Measurements from ENCODE around the gene SLC22A4.

SLC22A4 gene

GRCh38 chr5:132293992-132294727 is at the start of gene SLC22A4:
Gene SLC22A4, plus strand, starts transcription at chr5:132294394. Its CDS starts 223 bp downstream, at chr5:132294617.
- DNase-seq = peak; percentile 65

- no peak for DNase-seq
These were observed 48.6 kb upstream of the SLC22A4 start for GRCh38 chr5:132245593-132245992.

GRCh38 chr5:132246806-132247205 is 47.4 kb upstream of the SLC22A4 start:
- no peak for DNase-seq

GRCh38 chr5:132250547-132250946 is 43.6 kb upstream of the SLC22A4 start:
- DNase-seq = no peak

DNA sequence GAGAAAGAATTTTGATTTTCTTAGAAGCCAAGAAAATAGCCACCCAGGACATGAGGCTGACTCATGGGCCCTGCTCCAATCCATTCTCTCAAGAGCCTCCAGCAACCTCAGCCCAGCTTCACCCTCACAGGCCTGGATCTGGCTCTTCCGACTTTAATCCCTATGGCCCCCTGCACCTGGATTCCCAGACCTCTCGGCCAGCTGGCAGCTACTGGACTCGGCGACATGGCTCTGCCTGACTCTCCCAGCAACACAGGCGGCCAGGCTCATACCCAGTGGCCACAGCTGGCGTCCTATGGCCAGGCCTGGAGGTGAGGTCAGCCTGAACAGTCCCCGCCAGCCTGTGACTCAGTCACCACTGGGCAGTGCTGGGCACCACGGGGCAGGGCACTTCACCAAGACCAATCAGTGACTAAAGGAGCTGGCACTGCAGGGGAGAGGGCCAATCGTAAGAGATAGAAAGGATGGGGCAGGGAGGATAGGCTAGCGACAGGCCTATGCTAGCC is 42.9 kb upstream of the SLC22A4 start:
- DNase-seq = no peak

- DNase-seq = no peak
These were observed 41.2 kb upstream of the SLC22A4 start for GRCh38 chr5:132253008-132253441.

- no peak for DNase-seq
These were observed 40.5 kb upstream of the SLC22A4 start for GRCh38 chr5:132253452-132254320.

DNA sequence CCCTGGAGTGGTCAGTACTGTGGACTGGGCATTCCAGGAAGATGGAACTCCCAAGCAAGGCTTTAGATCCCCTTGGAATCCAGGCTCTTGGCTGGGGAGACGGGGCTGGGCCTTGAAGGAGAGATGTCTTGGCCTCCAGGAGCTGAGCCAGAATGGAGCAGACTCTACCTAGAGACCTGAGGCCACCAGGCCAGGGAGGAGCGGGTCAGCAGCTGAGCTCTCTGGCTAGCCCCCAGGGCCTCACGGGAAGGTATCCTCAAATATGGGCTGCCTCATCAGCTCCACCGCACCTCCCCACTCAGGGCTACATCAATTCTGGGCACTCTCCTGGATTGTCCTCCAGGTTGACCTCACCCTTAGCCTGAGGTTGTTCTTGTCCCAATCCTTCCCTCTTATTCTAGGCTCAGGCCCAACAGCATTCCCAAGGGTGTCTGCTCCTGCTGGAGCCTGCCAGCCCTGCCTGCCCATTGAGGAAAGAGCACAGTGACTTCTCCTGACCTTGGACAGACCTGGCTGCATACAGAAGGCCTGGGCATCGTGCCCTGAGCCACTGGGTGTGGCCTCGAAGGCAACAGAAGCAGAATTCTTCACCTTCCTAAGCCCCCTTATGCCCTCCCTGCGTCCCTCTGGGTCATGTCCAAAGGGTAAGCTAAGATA is 39.7 kb upstream of the SLC22A4 start:
- no peak for DNase-seq

DNA sequence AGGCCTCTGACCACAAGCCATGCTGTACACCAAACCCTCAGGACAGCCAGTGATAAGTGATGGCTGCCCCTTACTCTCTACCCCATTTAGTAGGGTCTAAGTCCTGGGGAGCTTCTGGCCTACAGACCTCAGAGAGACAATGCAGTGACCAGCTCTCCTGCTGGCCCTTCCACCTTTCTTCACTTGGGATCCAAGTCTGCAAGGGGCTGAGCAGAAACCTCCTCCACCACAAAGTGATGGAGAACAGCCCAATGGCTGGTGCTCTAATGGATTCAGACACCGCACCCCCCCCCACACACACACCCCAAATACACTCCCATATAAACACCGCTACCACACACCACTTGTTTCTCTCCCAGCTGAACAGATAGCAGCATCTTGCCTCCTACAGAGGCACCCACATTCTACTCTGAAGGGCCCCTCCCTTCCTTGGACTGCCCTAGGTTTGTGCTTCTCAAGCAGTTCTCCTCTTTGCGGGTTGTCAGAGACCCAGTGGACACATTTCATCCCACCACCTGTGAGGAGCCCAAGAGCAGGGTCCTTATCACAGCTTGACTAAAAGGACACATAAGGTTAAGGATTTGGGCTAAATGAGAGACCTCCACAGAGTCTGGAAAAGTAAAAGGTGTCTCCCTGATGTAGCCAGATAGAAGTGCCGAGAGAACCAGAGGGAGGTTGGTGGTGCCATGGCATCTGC is 38.0 kb upstream of the SLC22A4 start:
- DNase-seq = no peak

DNA sequence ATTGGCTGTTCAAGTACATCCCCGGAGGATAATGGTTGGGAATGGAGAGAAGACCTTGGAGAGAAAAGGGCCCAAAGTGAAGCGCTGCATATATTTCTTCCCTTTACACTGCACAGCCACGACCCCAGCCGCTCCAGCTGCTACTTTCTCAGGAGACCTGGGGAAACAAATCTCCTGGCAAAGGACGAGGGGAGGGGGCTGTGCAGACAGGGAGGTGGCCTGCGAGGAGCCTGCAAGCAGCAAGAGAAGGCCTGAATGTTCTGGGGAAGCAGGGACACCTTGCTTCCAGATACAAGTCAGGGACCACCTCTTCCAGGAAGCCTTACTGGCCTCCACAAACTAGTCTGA is 37.4 kb upstream of the SLC22A4 start:
- DNase-seq = no peak

DNA sequence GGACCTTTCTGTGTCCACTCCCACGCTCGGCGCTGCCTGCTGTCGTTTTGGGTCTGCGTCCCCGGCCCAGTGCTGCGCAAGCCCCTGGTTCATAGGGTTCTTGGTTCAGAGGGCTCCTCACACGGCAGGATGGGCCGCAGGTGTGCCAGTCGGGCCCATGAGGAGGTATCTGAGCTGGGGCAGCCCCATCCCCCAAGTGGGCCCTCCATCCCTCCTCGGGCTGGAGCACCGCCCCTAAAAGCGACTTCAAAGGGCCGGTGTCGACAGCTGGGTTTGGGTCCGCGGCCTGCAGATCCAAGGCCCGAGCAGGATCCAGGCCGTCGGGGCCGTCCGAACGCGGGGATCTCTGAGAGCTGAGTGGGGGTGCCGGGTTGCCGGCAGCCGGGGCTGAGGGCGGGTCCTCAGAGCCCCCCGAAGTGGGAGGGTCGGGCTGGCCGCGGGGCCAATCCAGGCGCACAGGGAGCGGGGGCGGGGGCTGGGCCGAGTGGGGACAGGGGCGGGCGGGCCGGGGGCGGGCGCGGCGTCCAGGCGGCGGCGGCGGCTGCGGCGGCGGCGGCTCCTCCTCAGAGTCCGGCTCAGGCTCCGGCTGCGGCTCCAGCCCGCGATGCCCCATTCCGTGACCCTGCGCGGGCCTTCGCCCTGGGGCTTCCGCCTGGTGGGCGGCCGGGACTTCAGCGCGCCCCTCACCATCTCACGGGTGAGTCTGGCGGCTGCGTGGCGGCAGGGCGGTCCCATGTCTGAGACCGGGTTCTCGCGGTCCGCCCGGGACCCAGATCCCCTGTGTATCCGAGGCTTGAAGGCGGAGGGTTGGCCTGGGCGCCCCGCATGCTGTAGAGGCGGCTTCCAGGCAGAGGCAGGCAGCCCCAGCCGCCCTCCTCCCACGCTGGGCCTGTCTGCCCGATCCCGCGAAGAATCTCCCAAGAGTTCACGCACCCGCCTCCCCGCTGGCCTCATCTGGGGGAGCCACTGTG is 36.8 kb upstream of the SLC22A4 start, which contains the start of gene PDLIM4:
PDLIM4 (plus strand) TSS at position 566 of the 971 bp plus-strand sequence; CDS start at position 605, 39 bp downstream.
- DNase-seq = no peak

GRCh38 chr5:132258102-132259068 is 35.8 kb upstream of the SLC22A4 start:
- DNase-seq = no peak

DNA sequence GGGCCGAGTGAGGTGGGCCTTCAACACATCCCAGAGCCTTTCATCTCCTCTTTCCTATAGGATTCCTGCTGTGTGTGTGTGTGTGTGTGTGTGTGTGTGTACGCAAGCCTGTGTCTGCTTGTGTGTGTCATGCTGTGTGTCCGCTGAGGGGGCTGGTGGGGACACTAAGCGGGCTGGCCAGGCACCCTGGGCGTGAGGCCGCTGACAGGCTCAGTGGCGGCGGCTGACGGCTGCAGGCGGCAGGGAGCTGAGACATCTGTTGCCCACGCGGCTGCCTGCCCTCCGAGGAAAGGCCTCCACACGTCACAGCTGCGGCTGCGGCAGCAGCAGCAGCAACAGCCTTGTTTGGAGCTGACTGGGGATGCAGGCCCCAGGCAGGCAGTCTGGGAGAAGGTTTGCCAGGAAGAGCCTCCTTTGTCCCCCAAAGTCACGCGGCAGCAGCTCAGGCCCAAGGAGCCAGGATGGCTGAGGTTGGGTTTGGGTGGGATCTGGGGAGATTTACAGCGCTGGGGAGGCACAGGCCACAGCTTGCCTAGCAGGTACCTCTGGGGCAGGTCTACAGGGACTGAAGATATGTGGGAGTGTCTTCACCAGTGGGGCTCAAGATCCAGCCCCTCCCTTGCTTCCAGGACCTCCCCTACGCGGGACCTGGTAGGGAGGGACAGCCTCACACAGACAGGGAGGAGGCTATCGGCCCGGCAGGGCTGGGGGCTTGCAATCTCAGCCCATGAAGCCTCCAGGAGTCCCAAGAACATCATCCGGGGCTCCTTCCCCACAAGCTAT is 34.9 kb upstream of the SLC22A4 start:
- DNase-seq = no peak

DNA sequence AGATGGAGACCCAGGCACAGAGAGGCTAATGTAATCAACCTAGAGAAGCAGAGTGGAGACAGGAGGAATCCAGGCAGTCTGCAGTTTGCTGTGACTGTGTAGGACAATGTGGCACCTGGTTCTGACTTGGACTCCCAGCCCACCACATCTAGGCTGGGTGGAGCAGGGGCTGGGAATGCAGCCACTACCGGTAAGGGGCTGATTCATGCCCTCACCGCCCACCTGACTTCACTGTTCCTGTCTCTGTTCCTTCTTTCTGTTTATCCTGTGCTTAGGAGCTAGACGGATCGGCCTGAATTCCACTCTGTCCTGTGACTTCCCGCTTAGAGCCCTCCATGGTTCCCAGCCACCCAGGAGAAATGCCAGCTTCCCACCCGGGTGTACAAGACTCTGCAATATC is 34.1 kb upstream of the SLC22A4 start:
- no peak for DNase-seq

DNA sequence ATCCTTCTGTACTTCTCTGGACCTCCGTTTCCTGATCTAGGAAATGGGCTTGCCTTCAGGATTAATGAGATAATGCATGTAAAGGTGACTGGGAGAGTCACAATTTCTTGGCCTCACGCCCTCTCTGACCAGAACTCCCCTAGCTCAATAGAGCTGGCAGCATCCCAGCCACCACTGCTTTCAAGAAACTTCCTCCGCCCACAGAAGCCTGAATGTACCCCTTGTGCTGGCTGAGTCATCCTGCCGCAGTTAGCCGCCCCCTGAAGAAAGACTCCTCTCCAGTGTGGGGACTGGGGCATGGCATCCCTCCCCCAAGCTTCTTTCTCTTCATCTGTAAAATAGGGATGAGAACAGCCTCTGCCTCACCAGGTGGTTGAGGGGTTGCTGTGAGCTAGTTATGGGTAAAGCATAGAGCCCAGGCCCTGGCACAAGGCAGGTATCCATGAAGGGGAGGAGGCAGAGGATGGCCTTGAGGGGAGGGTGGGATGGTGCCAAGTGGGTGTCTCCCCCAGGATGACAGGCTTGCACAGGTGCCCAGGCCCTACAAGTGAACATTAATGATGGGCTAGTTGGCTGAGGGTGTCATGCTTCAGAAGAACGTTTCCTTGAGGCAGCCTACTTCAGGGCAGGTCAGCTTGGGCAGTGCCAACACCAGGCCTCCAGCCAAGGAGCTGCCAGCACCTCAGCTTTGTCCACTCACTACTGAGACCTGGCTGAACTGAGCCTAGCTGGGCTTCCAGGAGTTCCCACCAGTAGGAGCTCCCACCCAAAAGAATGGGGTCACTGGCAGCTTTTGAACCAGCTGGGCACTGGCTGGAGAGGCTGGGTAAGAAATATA is 33.3 kb upstream of the SLC22A4 start:
- DNase-seq = peak; percentile 40

DNA sequence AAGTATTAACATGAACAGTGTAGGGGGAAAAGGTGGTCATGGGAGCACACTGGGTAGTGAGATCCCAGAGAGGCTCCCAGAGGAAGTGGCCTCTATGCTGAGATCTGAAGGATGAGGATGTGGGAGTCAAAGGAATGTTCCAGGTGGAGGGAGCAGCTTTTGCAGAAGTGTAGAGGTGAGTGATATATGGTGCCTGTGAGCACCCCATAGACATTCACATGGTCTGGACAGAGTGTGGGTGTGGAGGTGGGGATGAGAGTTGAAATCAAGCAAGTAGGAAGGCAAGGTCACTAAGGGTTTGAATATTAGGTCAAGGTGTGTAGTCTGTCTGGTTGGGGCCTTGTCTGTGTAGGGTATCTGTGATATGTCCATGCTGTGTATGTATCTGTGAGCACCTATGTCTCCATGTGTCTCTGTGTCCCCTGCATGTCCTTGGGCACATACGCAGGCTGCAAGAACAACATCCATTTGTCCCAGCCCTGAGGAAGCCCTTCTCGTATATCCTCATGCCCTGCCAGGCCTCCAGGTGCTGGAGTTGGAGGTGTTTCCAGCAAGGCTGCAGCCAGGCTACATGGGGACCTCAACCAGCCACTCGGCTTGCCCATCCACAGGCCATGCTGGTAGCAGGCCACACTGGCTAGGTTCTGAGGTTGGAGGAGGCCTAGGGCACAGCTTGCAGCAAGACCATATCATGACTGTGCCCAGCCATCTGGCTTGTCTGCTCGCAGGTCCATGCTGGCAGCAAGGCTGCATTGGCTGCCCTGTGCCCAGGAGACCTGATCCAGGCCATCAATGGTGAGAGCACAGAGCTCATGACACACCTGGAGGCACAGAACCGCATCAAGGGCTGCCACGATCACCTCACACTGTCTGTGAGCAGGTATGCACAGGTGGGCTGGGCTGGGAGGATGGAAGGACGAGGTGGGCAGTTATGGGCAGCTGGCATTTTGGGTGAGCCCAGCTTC is 32.0 kb upstream of the SLC22A4 start:
- no peak for DNase-seq

All from activated T-cell treated with anti-CD3 and anti-CD28 coated beads for 4 hours (primary cell).